GM21723 (cell line): ENCODE results near the gene ANKMY2.

Experiments
- ATAC-seq: cut with Tn5 transposase; IDR thresholded peaks from one replicate; pipeline ENCODE4 v1.9.1; 2021; ENCODE audit warnings: mild to moderate bottlenecking, moderate library complexity; ENCODE audit not compliant: unreplicated experiment

ANKMY2 gene

GRCh38 chr7:16585540-16585939, 60.0 kb downstream of the ANKMY2 start:
- no peak for ATAC-seq

GRCh38 chr7:16583834-16584233, 61.7 kb downstream of the ANKMY2 start:
- ATAC-seq: no peak

GRCh38 chr7:16581286-16581685, 64.3 kb downstream of the ANKMY2 start:
- no peak for ATAC-seq

GRCh38 chr7:16579216-16579615, 66.3 kb downstream of the ANKMY2 start:
- no peak for ATAC-seq

GRCh38 chr7:16571941-16572340, 73.6 kb downstream of the ANKMY2 start:
- no peak for ATAC-seq

- ATAC-seq: peak; percentile 73
Measured at GRCh38 chr7:16564909-16565426, 80.6 kb downstream of the ANKMY2 start.

GRCh38 chr7:16564023-16564380, 81.6 kb downstream of the ANKMY2 start:
- no peak for ATAC-seq

GRCh38 chr7:16563281-16564022, 82.1 kb downstream of the ANKMY2 start:
- ATAC-seq: peak; percentile 69

GRCh38 chr7:16562456-16563220, 82.9 kb downstream of the ANKMY2 start:
- no peak for ATAC-seq

- ATAC-seq: no peak
Measured at GRCh38 chr7:16561943-16562342, 83.6 kb downstream of the ANKMY2 start.

GRCh38 chr7:16559497-16560179, 85.9 kb downstream of the ANKMY2 start:
- no peak for ATAC-seq

GRCh38 chr7:16558761-16559302, 86.7 kb downstream of the ANKMY2 start:
- no peak for ATAC-seq

GRCh38 chr7:16556359-16556758, 89.2 kb downstream of the ANKMY2 start:
- no peak for ATAC-seq

GRCh38 chr7:16554518-16555236, 90.9 kb downstream of the ANKMY2 start:
- ATAC-seq: no peak

- no peak for ATAC-seq
Measured at GRCh38 chr7:16550671-16551070, 94.9 kb downstream of the ANKMY2 start.
